Left cardiac atrium (tissue), 4 donors: ENCODE results near the gene IL1RL1. TPM values are rescaled to one million over a fixed set of nuclear protein-coding genes. Genes with fewer than 3 reads are reported as not detected.

Experiments
- ATAC-seq, 2 donors: fragments of 200-7000 bp; cut with Tn5 transposase; one replicate each; pipeline ENCODE4 v1.9.1; 2020; ENCODE audit warnings: mild to moderate bottlenecking in 2 of 2, moderate library complexity in 2 of 2
- DNase-seq: peaks from one replicate; pipeline ENCODE4 v3.0.0-alpha.2; 2020
- intact Hi-C, 2 donors: fragments of 100-400 bp; cut with DNase I; formaldehyde crosslinking; loops; one replicate each; pipeline versions ENCODE4 v1.14.1 to v1.15.1; 2022 to 2023
- total RNA-seq, 2 donors: library from RNA; stranded (reverse); fragmentation: NEBNext Ultra II Directional; extraction: Animal tissue kit (Norgen Biotek cat#: 25700); gene quantifications; one replicate each; pipeline ENCODE4 v1.2.1, GENCODE V29; 2021
- donor health status: DM: no; HTN: yes; CAD: no.
- donor health status: DM: no; HTN: yes; CAD: no; lungs with severe emphysema.
- donor health status: DM: yes; HTN: yes; CAD: no.
- donor health status: Dilated cardiomyopathy.

The IL1RL1 gene
- total RNA-seq, 2 donors from 2014 or later, result 1.8 to 54.0 TPM

DNA sequence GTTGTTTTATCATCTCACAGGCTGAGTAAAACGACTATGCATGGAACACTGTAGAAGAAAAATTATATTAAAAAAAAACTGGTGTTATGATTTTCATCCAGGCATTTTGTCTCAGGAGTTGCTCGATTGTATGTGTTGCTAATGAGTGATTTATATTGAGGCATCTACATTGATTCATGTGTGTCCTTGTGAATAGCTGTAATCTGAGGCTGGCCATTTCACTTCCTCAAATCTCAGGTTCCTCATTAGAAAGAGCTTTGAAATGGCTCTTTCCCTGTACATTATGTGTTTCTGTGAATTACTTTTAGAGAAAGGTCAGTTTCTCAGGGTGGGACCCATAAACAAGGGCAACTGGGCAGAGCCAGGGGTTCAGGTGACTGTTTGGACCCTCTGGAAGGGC lies 46.6 kb downstream of the IL1RL1 start:
- ATAC-seq, result no peak
- DNase-seq, result no peak
- intact Hi-C loops, result loop anchor here in 1 of 2 donors (5.0 to 10.0 kb wide), 2 partner anchors 111 to 343 kb away; no protein-coding TSS in a partner anchor

DNA sequence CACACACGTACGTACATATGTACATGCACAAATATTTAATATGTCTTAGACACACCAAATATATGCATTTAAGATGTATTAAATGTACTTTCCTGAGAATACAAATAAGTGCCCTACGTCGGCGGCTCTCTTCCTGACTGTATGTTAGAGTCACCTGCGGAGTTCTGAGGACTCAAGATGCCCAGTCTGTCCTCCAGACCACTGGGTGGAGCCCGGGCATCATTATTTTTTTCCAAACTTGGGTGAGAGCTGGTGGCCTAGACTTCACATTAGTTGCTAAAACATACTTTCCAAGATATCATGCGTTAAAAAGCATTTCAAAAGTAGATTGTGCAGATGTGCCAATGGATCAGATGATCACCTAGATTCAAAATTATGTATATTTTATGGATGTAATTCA lies 47.1 kb downstream of the IL1RL1 start:
- DNase-seq, result no peak
- intact Hi-C loops, result loop anchor here in 1 of 2 donors (5.0 to 10.0 kb wide), 2 partner anchors 111 to 344 kb away; no protein-coding TSS in a partner anchor
- ATAC-seq, result no peak

DNA sequence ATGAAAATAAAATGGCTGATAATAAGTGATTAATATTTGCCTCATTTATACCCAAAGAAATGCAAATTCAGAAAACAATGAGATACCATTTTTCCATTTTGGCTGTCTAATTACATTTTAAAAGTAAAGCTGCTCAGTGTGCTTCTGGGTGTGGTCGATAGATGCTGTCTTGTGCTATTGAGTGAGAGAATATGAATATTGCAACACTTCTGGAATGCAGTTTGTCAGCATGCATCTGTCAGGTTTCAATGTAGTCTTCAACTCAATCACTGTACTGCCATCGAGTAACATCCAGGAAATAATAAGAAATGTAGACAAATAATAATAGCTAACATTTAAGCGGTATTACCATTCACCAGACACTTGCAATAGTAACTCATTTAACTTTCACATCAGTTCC lies 48.2 kb downstream of the IL1RL1 start:
- no peak for ATAC-seq
- intact Hi-C loops, result loop anchor here in 1 of 2 donors (5.0 to 10.0 kb wide), 2 partner anchors 112 to 345 kb away; no protein-coding TSS in a partner anchor
- no peak for DNase-seq

DNA sequence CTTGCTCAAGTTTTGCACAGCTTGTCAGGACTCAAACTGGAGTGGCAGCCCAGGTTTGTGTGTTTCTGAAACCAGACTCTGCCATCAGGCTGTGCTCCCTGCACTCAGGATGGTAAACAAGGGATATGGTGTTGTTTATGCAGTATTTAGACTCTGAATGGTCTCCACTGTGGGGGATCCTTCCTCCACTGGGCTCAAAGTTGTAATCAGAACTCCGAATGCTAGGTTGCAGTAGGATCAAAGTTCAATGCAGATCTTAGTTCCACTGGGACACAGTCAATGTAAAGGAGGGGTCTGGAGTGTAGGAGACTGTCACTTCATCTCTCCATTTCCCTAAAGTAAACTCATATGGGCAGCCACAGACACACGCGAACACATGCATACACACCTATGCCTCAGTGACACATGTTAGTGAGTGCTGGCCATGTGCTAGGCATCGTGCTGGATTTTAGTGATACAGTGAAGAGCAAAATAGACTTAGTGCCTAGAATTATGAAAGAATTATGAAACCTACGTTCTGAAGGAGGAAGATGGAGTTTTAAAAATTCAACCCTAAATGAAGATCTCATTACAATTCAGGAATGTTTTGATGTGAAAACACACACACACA lies 50.4 kb downstream of the IL1RL1 start:
- ATAC-seq (no peak), DNase-seq (no peak)
- intact Hi-C loops, result no loop called here

DNA sequence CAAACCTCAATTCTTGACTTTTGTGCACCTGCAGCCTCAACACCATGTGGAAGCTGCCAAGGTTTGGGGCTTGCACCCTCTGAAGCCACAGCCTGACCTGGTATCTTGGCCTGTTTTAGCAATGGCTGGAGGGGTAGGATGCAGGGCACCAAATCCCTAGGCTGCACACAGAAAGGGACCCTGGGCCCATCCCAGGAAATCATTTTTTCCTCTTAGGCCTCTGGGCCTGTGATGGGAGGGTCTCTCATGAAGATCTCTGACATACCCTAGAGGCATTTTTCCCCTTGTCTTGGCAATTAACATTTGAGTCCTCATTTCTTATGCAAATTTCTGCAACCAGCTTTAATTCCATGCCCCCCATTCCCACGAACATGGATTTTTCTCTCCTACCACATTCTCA lies 54.4 kb downstream of the IL1RL1 start:
- intact Hi-C loops, result no loop called here
- DNase-seq (no peak), ATAC-seq (no peak)

DNA sequence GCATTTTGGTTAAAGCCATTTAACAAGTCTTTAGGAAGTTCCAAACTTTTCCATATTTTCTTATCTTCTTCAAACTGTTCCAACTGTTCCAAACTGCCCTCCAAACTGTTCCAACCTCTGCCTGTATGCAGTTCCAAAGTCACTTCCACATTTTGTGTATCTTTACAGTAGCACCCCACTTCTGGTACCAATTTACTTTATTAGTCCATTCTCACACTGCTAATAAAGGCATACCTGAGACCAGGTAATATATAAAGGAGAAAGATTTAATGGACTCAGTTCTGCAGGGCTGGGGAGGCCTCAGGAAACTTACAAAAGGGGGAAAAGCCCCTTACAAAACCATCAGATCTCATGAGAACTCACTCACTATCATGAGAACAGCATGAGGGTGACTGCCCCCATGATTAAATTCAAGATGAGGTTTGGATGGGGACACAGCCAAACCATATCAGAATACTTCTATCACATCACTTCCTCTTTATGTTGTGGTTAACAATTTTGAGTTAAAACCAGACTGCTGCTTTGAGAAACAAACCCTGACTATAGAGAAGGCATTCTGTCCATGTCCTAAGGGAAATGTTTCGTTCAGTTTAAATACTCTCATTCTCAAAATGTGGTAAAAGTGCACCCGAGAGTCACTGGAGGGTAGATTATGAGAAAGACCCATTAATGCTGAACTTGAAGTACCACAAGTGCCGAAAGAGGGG lies 55.2 kb downstream of the IL1RL1 start:
- ATAC-seq (no peak), DNase-seq (no peak)

DNA sequence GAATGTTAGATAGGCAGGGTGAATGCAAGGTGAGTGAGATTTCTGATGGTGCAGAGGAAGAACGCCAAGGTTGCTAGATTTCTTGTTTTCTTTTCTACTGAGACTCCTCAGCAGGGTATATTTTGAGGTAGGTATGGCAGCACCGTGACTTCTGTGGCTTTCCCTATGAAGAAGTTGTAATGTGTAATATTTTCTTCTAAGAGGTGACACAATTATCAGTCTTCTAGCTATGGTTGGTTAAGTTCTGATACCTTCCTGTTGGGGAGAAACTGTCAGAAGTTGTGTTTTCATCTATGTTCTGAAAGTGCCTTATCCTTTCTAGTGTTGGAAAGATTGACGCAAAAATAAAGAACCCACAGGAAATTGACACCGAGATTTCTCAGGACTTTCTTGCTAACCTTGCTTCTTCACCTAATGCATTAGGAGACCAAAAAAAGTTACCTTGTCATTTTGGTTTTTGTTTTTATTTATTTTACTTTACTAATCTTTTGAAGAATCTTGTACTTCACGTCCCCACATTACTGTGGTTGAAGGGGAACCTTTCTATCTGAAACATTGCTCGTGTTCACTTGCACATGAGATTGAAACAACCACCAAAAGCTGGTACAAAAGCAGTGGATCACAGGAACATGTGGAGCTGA lies 56.1 kb downstream of the IL1RL1 start:
- ATAC-seq, result peak in 1 of 2 donors; percentile 30
- DNase-seq, result no peak
- intact Hi-C loops, result no loop called here

More for the DNA sequence above, 55.2 kb downstream of the IL1RL1 start:
- intact Hi-C loops, result no loop called here

DNA sequence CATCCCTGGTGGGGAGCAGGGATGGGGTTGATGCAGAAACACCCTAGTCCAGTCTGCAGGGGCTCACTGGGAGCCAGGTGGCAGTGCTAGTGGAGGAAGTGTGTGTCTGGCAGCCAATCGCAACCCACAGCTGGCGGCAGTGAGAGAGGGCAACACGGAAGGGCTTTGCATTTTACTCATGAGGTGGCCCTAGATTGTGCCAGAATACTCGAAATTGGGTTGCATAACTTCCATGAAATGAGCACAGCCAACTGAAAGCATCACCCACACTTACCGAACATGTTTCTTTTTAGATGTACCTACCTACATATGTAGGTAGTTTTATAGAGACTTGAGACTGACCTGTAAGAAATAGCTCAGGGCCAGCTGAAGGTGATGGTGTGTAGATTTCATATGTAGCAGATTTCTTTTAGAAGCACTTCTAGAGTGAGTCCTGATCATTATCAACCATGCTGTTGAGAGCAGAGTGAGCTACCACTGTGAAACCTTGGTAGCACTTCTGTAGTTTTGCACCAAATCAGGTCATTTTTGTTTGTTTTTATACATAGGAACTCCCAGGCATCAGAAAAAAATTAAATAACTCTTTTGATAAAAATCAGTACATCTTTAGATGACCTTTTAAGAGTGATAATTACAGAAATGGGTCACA lies 57.2 kb downstream of the IL1RL1 start:
- DNase-seq (no peak), ATAC-seq (no peak)
- intact Hi-C loops, result no loop called here

DNA sequence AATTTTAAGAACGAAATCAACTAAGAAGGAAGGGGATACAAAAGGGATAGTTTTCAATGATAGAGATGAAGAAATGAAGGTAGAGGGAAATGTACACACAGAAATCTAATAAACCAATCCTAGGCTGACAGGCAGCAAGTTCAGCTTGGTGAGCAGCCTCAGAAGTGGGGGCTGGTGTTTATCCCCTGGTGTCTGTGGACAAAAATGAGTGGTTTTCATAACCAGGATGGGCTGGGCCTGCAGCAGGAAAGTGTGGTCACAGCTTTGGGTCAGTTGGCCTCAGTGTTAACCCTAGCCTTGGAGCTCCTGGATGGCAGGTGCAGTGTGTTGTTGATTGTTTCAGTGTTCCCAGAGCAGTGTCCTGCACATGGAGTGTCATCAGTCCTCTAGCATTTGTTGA lies 58.5 kb downstream of the IL1RL1 start:
- no peak for DNase-seq
- intact Hi-C loops, result no loop called here
- no peak for ATAC-seq

DNA sequence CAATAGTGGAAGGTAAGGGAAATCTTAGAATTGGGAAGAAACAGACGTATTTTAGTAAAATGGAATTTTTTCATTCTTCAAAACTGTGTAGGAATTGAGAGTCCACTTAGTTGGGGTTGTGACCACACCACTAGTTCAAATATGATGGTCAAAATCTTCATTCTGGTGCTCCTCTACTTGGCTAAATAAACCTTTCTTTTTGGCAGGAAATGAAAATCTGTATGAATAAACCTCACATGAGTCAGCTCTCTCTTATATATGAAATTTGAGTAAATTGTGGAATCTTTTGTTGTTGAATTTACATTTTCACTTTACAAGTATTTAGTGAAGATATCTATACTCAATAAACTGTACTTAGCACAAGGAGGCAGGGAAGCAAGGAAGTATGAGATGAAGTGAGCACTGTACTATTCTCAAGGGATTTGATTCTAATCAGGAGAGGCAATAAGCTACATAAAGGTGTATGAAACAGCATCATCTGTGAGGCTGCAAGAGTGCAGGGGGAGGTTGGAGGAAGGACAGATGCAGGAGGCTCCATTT lies 64.8 kb downstream of the IL1RL1 start:
- intact Hi-C loops, result no loop called here
- DNase-seq (no peak), ATAC-seq (no peak)

DNA sequence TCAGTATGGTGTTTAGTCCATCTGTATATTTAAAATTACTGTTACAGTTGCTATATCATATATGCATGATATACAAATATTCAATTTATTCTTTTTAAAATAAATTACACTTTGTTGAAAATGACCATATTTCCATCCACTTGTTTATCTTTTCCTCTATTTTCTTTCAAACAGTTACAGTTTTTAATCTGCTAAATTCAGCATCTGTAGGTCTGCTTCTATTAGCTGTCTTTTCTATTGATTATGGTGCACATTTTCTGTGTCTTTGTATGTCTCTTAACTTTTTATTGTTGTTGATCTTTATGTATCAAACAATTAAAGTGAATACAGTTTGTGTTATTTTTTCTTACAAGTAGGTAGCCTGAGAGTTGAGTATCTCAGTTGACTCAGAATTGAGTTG lies 72.4 kb downstream of the IL1RL1 start:
- intact Hi-C loops, result no loop called here
- DNase-seq (no peak), ATAC-seq (no peak)

DNA sequence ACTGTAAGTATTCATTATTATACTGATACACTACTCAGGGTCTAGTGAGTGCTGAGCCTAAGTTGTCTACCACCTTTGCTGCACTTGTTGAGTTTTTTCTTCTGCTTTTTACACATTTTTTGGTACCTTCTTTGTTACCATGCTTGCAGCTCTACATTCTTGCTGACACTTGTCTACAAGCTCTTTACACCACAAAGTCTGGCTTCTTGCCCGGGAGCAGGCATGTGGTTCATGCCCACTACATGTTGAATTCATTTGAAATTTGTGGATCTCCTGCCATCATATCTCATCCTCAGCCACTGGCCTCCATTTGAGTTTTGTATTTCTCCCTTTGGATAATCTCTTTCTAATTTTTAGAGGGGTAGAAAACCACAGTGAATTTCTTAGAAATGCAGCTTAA lies 74.2 kb downstream of the IL1RL1 start:
- intact Hi-C loops, result no loop called here
- DNase-seq (no peak), ATAC-seq (no peak)

DNA sequence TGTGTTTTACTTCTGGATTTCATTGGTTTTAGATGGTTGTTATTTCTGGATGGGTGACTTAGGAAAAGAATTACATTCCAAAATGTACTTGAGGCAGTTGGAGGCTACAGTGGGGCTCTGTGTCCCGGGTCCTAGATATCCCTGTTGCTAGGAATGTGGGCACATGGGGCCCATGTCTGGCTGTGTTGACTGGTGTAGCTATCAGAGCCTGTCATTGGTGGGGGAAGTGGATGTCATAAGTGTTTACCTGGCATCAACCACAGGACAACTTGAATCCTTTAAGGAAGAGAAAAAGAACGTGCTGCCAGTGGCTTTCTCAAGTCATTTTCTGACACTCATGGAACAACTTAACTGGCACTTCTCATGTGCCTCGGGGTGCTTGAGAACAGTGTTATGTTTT lies 74.6 kb downstream of the IL1RL1 start:
- no peak for ATAC-seq
- DNase-seq, result no peak
- intact Hi-C loops, result no loop called here

DNA sequence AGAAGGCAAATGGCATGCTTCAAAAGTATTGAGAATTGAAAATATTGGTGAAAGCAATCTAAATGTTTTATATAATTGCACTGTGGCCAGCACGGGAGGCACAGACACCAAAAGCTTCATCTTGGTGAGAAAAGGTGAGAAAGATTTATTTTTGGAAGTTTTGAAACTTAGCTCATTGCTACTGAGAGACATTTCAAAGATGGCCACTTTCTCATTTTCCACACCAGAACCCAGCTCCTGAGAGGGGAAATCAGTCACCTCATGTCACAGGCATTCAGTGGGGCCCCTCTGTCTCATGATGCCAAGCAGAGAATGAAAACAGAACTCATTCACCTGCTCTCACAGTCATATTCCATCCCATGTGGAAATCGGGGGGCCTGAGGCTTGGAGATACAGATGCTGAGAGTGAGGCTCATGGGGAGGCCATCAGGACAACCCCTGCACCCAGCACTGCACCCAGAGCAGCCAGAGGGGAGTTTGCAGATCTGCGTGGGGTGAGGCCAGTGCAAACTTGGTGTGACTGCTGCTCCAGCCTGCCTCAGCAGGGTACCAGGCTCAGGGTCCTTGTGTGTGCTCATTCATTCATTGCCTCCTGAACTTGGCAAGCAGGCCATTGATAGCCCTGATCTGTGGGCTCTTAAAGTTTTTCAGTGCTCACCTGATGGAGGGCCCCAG lies 75.6 kb downstream of the IL1RL1 start:
- intact Hi-C loops, result no loop called here
- ATAC-seq (no peak), DNase-seq (no peak)

DNA sequence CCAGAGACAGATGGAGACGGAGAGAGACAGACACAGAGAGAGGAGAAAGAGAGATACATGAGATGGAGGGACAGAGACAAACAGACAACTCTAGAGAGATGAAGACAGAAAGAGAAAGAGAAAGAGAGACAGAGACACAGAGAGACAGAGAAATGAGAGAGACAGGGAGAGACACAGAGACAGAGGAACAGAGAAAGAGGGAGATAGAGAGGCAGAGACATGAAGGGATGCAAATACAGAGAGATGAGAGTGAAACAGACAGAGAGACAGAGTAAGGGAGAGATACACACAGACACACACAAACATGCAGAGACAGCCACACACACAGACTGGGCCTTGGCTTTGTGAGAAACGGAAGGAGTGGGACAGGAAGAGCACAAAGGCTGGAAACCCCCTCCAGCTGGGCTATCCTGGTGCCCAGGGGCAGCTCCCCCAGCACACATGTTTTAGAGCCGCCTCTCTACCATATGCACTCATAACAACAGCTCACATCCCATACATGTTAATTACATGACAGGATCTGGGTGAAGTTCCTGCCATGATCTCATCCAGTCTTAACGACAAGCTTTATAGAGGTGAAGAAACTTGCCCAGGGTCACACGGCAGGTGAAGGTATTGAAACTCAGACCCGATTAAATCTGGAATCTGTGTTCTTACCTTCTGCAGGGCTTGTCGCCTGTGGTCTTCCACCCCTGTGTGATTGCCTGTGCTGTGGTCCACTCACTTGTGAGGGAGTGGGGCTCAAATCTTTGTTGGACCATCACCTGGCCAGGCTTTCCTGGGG lies 76.6 kb downstream of the IL1RL1 start:
- DNase-seq (no peak), ATAC-seq (no peak)
- intact Hi-C loops, result no loop called here

DNA sequence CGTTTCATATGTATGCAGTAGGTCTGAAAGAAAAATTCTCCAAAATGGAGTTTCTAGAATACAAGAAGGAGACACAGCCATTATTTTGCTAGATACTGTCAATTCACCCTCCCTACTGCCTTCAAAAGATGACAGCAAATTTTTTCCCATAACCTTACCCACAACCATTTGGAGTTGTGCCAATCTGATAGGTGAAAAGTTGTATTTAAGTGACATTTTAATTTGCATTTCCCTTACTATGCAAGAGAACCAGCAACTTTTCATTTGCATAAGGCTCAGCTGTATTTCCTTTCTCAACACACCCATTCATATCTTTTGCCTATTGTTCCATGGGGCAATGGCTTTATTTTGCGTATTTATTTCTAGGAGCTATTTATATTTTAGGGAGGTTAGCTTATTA lies 80.2 kb downstream of the IL1RL1 start:
- ATAC-seq (no peak), DNase-seq (no peak)
- intact Hi-C loops, result no loop called here

DNA sequence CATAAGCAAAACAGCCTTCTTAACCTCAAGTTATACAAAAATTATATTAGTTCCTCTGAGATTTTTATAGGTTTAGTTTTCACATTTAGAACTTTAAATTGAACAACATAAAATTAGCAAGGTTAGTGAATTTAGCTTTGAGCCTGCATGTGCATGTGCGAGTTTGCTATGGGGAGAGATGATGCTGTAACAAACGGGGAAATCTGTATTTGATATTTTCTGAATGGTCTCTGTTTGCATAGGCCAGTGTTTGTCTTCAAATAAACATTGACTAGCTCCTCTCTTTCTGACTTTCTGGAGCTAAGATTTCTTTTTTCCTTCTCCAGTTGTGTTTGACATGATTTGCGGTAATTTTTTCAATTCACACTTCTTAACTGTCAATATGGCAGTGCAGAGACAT lies 80.7 kb downstream of the IL1RL1 start:
- intact Hi-C loops, result no loop called here
- no peak for ATAC-seq
- no peak for DNase-seq

DNA sequence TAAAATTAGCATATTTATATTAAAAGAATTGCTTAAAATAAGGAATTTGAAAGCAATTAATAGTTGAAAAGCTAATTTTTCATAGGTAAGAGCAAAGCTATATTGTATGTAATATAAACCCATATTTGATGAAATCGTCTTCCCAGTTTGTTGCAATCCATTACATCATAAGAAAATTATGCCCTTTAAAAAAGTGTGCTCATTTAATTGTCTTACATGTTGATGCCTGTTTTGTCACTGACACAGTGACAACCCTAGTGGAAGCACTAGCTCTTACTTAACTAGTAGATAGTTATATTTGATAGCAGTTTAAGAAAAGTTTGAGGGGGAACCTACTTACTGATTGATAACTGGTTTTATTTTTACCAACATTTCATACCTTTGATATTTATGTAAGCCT lies 81.6 kb downstream of the IL1RL1 start:
- ATAC-seq, result no peak
- no peak for DNase-seq

DNA sequence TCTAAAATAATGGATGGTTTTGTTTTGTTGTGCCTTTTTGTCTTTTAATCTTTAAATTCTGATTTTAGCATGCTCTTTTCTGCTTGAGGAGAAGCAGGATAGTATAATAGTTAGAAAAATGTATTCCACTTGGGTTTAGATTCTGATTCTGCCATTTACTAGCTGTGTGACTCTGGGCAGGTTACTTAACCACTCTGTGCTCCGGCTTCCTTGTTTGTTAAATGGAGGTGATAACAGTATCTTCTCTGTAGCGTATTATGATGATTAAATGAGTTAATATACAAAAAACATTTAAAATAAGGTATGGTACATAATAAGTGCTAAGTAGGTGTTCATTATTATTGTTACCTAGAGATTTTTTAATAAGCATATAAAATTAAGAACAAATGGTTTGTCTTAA lies 84.6 kb downstream of the IL1RL1 start:
- intact Hi-C loops, result no loop called here
- ATAC-seq, result no peak
- no peak for DNase-seq

More for the DNA sequence above, 81.6 kb downstream of the IL1RL1 start:
- intact Hi-C loops, result no loop called here
